Endometrium (tissue), 2 donors: ENCODE data around the gene ZCCHC8.

Experiments used
- FAIRE-seq: peaks from 2 replicates; lab custom pipeline; 2012; peaks lifted over from hg19 to GRCh38; lab: Jason Lieb, UNC
- donor health status: control.
- donor health status: control.

The ZCCHC8 gene

DNA sequence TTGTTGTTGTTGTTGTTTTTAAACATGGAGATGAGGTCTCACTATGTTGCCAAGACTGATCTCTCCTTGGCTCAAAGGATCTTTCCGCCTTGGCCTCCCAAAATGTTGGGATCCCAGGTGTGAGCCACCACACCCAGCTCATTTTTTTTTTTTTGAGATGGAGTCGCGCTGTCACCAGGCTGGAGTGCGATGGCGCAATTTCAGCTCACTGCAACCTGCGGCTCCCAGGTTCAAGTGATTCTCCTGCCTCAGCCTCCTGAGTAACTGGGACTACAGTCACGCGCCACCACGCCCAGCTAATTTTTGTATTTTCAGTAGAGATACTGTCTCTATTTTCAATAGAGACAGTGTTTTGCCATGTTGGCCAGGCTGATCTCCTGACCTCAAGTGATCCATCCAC lies 73.3 kb downstream of the ZCCHC8 start:
- no peak for FAIRE-seq

DNA sequence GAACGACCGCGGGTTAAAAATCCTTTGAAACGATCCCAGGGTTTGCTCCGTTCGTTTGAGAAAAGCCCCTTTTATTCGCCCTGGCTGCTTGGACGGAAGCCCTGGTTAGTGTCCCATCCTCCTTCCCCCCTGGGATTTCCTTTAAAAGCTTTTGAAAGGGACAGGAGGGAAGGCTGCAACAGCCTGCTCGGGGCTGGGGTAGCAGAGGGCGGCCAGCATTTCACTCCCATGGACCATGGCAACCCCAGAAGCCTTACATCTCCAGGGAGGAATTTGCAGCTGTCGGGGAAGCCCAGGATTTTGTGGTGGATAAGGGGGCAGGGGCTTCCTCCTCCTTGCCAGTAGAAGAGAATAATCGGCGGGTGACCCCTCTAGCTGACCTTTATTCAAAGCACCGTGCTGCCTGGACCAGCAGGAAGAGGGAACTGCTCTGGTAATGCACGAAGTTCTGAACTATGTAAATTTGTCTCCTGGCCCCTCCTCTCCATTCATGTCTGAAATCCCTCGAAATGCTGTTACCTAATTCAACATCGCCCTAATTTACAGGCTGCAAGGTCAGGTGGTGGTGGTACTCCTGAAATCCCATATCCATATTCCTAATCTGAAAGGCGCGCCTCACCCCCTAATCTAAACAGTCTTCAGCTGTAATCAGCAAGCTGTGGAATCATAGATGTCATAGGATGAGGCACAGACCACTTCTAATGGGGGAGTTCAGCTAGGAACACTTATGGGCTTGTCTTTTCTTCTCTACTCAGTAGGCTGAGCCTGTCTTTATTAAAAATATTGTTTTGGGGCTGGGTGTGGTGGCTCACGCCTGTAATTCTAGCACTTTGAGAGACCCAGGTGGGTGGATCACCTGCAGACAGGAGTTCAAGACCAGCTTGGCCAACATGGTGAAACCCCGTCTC lies 77.2 kb downstream of the ZCCHC8 start:
- no peak for FAIRE-seq

DNA sequence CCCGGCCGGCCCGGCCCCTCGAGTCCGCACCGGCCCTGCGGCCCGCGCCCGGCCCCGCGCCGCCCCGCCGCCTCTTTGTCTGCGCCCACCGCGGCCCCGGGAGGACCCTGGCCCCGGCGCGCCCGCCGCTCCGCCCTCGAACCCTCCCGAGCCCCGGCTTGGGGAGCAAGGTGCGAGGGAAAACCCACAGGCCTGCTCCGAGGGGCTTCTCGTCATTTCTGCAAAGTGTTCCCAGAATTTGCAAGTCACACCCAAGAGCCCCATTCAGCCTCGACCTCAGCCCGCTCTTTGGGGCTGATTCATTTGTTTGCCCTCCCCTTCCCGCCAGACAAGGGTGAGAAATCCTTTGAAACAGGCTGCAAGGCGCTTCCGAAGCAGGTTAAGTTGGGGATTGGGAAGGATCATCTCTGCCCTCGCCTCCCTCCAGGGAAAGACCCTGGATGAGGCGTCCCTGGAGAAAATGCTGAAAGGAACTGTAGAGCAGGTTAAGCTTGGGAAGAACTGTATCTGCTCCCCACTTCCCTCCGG lies 77.9 kb downstream of the ZCCHC8 start:
- FAIRE-seq: no peak

DNA sequence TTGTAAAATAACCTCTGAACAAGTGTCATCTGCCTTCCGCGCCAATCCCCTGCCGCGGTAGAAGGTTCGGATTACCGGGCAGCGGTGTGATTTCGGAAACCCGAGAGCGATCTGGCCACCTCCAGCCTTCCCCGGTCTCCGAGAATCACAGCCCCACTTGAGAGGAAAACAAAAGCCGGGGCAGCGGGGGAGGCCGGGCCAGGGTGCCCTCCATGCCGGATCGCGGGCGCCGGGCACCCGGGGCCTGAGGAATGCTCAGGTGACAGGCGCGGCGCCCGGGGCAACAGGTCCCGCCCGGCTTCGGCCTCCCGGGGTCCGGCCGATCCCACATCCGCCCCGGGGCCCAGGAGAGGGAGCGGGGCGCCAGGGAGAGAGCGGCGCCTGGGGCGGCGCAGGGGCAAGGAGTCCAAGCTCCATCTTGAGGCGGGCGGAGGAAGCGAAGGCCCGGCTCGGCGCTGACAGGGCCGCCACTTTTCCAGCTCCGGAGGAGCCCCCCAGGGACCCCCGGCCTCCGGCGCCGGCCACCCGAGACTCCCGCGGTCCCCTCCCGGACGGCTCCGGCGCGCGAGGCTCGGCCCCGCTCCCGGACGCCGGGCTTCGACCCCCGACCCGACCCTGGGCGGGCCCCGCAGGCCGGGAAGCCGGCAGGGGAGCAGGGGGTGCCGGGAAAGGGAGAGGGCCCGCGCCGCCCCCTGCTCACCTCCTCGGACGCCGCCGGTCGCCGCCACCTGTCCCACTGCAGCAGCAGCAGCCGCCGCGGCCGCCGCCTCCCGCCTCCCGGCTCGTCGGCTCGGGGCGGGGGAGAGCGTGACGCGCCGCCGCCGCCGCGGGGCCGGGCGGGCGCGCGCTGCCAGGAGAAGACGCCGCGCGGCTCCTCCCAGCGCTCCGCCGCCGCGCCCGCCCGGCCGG lies 78.7 kb downstream of the ZCCHC8 start, which contains the start of gene CLIP1:
TSS of gene CLIP1 (minus strand) at position 849 of the 909 bp plus-strand sequence. CDS start 42,217 bp downstream, outside the sequence.
- FAIRE-seq: no peak
